ENCODE data around the gene CMTM2.
A peak's percentile ranks its signal among the peaks of the same experiment; 100 is the strongest.
"Not testable (repeated sequence)": the region's sequence is repeated elsewhere in the genome, so short reads cannot be mapped to it uniquely, and the experiment has no call there.

Gene CMTM2

GRCh38 chr16:66618588-66619375 lies 39.5 kb downstream of the CMTM2 start:
- TF ChIP-seq MYC (IDR thresholded peaks at IDR 0.05; ENCODE audit: low read depth, low read length) (no peak), MAX (IDR thresholded peaks at IDR 0.05; ENCODE audit: low read depth, low read length) (no peak), POLR2A (IDR thresholded peaks at IDR 0.05; ENCODE audit: extremely low read depth, insufficient read length) (no peak)
- TF ChIP-seq, protein P1, sequence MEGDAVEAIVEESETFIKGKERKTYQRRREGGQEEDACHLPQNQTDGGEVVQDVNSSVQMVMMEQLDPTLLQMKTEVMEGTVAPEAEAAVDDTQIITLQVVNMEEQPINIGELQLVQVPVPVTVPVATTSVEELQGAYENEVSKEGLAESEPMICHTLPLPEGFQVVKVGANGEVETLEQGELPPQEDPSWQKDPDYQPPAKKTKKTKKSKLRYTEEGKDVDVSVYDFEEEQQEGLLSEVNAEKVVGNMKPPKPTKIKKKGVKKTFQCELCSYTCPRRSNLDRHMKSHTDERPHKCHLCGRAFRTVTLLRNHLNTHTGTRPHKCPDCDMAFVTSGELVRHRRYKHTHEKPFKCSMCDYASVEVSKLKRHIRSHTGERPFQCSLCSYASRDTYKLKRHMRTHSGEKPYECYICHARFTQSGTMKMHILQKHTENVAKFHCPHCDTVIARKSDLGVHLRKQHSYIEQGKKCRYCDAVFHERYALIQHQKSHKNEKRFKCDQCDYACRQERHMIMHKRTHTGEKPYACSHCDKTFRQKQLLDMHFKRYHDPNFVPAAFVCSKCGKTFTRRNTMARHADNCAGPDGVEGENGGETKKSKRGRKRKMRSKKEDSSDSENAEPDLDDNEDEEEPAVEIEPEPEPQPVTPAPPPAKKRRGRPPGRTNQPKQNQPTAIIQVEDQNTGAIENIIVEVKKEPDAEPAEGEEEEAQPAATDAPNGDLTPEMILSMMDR (IDR thresholded peaks at IDR 0.05; ENCODE audit: low read depth, low read length), result no peak
- DNase-seq (ENCODE audit: low read depth), result no peak
- H3K4me3 ChIP-seq (ENCODE audit: low read depth, low read length), result no peak overlapping the region

GRCh38 chr16:66619534-66620428 lies 40.5 kb downstream of the CMTM2 start:
- TF ChIP-seq, protein P1 (IDR thresholded peaks at IDR 0.05; ENCODE audit: low read depth, low read length), result no peak
- TF ChIP-seq POLR2A (IDR thresholded peaks at IDR 0.05; ENCODE audit: extremely low read depth, insufficient read length) (no peak), MYC (IDR thresholded peaks at IDR 0.05; ENCODE audit: low read depth, low read length) (peak; percentile 78), MAX (IDR thresholded peaks at IDR 0.05; ENCODE audit: low read depth, low read length) (peak; percentile 99)
- H3K4me3 ChIP-seq (ENCODE audit: low read depth, low read length), result no peak overlapping the region
- peak; percentile 82 for DNase-seq (ENCODE audit: low read depth)

DNA sequence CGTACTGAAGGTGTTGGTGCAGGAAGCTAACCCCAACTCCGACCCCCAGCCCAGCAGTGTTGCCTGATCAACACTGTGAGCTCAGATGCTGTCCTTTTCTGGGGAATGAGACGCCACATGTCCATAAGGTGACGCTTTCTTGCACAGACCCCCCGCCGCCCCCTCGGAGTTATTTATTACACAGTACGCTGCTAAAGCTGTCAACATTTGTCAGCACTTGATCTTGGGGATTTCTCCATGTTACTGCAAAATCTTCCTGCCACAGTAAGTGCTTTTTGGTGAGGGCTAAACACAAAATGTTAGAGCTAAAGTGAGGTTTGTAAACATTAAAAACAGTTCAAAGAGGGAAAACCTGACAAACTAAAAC lies 41.1 kb downstream of the CMTM2 start:
- TF ChIP-seq POLR2A (IDR thresholded peaks at IDR 0.05; ENCODE audit: extremely low read depth, insufficient read length) (no peak), MYC (IDR thresholded peaks at IDR 0.05; ENCODE audit: low read depth, low read length) (no peak)
- no peak overlapping the region for H3K4me3 ChIP-seq (ENCODE audit: low read depth, low read length)
- DNase-seq (ENCODE audit: low read depth), result no peak

- no peak for DNase-seq (ENCODE audit: low read depth)
- no peak overlapping the region for H3K4me3 ChIP-seq (ENCODE audit: low read depth, low read length)
- TF ChIP-seq MAX (IDR thresholded peaks at IDR 0.05; ENCODE audit: low read depth, low read length) (no peak), MYC (IDR thresholded peaks at IDR 0.05; ENCODE audit: low read depth, low read length) (no peak), POLR2A (IDR thresholded peaks at IDR 0.05; ENCODE audit: extremely low read depth, insufficient read length) (no peak)
- TF ChIP-seq, protein P1 (IDR thresholded peaks at IDR 0.05; ENCODE audit: low read depth, low read length), result no peak
Measured at GRCh38 chr16:66621973-66622372, 42.7 kb downstream of the CMTM2 start.

DNA sequence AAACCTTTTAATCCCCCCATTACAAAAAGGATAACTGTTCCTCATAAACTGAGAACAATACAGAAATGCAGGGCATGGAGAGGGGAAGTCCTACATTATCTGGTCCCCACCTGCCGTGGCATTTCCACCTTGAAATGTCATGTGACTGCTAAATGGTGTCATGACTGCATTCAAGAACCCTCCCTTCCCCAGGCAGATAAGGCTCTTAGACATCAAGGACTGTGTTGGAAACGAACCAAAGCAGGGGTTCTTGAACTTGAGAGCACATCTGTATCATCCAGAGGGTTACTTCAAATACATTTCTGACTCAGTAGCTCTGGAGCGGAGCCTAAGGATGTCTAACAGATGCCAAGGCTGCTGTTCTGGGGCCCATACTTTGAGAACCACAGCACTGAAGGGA lies 43.6 kb downstream of the CMTM2 start:
- no peak for DNase-seq (ENCODE audit: low read depth)
- no peak overlapping the region for H3K4me3 ChIP-seq (ENCODE audit: low read depth, low read length)
- no peak for TF ChIP-seq MAX (IDR thresholded peaks at IDR 0.05; ENCODE audit: low read depth, low read length)
- TF ChIP-seq POLR2A (IDR thresholded peaks at IDR 0.05; ENCODE audit: extremely low read depth, insufficient read length), result no peak
- TF ChIP-seq MYC (IDR thresholded peaks at IDR 0.05; ENCODE audit: low read depth, low read length), result no peak
- TF ChIP-seq, protein P1 (IDR thresholded peaks at IDR 0.05; ENCODE audit: low read depth, low read length), result no peak

DNA sequence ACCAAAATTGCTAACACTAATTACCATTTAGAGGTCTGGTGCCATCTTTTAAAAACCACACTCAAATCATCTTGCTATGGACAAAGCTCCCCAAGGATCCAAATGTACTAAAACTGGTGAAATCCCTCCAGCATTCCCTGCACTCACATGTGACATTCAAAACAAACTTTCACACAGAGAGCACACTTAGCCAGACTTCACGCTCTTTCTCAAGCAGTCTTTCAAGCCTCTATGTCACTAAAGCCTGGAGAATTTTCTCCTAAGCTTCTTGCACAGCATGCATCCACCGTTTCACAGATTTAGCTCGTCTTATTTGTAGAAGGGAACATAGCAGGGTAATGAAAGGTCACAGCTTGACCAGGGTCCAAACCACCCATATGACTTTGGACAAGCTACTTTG lies 44.5 kb downstream of the CMTM2 start:
- no peak for TF ChIP-seq POLR2A (IDR thresholded peaks at IDR 0.05; ENCODE audit: extremely low read depth, insufficient read length)
- TF ChIP-seq, protein P1 (IDR thresholded peaks at IDR 0.05; ENCODE audit: low read depth, low read length), result no peak
- no peak for TF ChIP-seq MAX (IDR thresholded peaks at IDR 0.05; ENCODE audit: low read depth, low read length)
- TF ChIP-seq MYC (IDR thresholded peaks at IDR 0.05; ENCODE audit: low read depth, low read length), result no peak
- H3K4me3 ChIP-seq (ENCODE audit: low read depth, low read length), result no peak overlapping the region
- DNase-seq (ENCODE audit: low read depth), result no peak

GRCh38 chr16:66627611-66628378 lies 48.5 kb downstream of the CMTM2 start:
- DNase-seq (ENCODE audit: low read depth); H3K4me3 ChIP-seq (ENCODE audit: low read depth, low read length): not testable (repeated sequence)

Measured in NB4 (cell line).